GM20000 (cell line): Measurements from ENCODE around the gene PTPN20.

ENCODE experiments used
- DNase-seq: peaks from one replicate; pipeline ENCODE4 v3.0.0; 2012; ENCODE audit warnings: low spot score
- CTCF ChIP-seq: IDR thresholded peaks from 2 replicates; pipeline ENCODE4 v1.5.1; 2012; ENCODE audit warnings: mild to moderate bottlenecking, control low read depth; ENCODE audit errors: extremely low read depth, missing control alignments

PTPN20 gene

GRCh38 chr10:47042780-47043750 lies 131.8 kb downstream of the PTPN20 start:
- no peak for TF ChIP-seq CTCF
- DNase-seq = no peak

GRCh38 chr10:47043928-47044538 lies 132.8 kb downstream of the PTPN20 start:
- TF ChIP-seq CTCF = no peak
- no peak for DNase-seq

- no peak for TF ChIP-seq CTCF
Measured at GRCh38 chr10:47044741-47045140, 133.5 kb downstream of the PTPN20 start.

GRCh38 chr10:47045331-47045861 lies 134.2 kb downstream of the PTPN20 start:
- TF ChIP-seq CTCF = no peak

More at GRCh38 chr10:47044741-47045140, 133.5 kb downstream of the PTPN20 start:
- no peak for DNase-seq

GRCh38 chr10:47046321-47047126 lies 135.3 kb downstream of the PTPN20 start:
- DNase-seq = no peak
- TF ChIP-seq CTCF = no peak

More at GRCh38 chr10:47045331-47045861, 134.2 kb downstream of the PTPN20 start:
- no peak for DNase-seq

GRCh38 chr10:47047127-47047504 lies 135.9 kb downstream of the PTPN20 start:
- DNase-seq = no peak
- no peak for TF ChIP-seq CTCF
